Hypothalamus (tissue), 51 donors: ENCODE results near the gene KRT73.

Experiments used
- DNase-seq, 51 donors: peaks; one replicate each; lab custom pipeline; 2025; lab: John Stamatoyannopoulos, UW

Gene KRT73

DNA sequence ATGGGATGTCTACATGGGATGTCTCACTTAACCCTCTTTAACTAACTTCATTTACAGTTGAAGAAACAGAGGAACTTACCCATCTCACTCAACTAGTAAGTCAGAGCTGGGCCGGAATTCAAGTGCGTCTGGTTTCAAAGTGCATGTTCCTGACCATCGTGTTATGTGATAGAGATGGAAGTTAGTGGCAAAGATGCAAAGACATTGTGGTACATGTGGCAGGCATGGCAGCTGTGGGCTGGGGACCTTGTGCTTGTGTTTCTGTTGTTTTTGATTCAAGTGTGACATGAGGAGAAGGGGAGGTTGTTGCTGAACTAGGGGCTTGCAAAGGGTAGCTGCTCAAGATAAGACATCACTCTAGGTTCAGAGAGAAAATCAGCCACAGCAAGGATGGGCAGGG, 42.4 kb downstream of the KRT73 start:
- DNase-seq, result no peak

DNA sequence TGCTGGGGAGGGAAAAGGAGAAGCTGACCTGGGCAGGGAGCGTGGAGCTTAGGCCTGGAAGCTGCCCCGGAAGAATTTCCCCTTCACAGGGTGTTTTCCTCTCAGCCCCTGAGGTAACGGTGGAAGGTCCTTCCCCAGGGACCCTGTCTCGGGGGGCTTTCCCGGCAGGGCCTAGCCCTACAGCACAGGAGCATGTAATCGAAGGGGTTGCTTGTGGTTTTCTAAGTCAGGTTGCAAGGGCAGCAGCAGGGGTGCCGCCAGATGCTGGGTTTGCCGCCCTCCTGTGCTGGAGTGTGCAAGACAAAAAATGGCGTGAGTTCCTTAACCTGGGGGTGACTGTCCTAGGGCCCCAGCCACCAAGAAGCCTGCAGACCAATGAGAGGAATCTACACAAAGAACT, 43.1 kb downstream of the KRT73 start:
- DNase-seq, result no peak

DNA sequence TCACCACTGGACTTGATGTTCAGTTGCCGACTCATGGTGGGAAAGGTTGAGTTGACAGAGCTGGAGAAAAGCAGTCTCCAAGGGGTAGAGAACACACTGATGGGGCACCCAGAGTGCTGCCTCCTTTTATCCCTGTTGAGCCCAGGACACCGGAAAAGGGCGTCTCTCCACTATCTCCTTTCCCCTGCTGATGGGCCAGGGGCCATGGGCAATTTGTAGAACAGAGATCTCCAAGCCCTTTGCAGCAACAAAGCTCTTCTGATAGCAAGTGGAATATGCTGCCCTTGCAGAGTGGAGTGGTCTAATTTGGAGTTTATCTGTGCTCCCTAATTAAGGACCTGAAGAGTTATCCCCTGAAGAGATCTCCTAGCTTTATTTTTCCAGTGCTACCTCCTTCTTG, 44.6 kb downstream of the KRT73 start, which contains the start of gene KRT74:
KRT74 (minus strand) TSS at position 101 of the 400 bp plus-strand sequence; CDS start at position 35, 66 bp downstream.
- no peak for DNase-seq

DNA sequence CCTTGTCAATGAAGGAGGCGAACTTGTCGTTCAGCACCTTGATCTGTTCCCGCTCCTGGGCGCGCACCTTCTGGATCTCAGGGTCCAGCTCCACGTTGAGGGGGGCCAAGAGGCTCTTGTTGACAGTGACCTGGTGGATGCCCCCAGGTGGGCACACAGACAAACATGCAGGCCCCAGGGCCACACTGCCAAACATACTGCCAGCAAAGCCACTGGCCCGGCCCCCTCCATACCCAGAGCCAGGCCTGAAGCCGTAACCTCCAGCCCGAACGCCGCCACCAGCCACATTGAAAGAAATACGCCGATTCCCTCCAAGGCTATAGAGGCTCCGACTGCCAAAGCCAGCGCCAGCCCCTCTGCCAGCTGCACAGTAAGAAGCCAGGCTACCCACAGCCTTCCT, 45.1 kb downstream of the KRT73 start:
- DNase-seq, result no peak

DNA sequence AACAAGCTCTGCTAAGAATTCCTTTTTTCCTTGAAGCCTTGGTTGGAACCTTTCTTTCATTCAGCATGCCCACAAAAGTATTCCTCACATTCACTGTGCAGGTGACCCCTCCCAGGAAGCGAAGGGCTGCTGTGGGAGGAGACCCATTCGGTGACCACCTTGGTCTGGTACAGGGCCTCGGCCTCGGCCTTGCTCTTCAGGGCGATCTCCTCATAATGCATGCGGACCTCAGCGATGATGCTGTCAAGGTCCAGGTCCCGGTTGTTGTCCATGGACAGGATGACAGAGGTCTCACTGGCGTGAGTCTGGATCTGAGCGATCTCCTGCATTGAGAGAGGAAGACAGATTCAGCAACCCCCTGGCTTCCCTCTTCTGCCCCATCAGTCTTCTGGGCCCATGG, 47.8 kb downstream of the KRT73 start:
- DNase-seq, result no peak

DNA sequence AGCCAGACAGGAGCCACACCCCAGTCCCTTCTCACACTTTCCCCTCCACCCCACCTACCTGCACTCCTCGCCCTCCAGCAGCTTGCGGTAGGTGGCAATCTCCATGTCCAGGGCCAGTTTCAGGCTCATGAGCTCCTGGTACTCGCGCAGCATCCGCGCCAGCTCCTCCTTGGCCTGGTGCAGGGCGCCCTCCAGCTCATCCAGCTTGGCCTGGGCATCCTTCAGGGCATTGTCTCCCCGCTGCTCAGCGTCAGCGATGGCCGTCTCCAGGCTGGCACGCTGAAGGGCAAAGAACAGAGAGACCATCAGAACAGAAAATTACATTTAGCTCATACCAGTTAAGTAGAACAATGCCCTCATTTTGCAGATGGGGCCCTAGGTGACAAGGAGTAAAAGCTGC, 50.2 kb downstream of the KRT73 start:
- DNase-seq, result peak in 18 of 51 donors; percentile 2 to 56 (median 8)

DNA sequence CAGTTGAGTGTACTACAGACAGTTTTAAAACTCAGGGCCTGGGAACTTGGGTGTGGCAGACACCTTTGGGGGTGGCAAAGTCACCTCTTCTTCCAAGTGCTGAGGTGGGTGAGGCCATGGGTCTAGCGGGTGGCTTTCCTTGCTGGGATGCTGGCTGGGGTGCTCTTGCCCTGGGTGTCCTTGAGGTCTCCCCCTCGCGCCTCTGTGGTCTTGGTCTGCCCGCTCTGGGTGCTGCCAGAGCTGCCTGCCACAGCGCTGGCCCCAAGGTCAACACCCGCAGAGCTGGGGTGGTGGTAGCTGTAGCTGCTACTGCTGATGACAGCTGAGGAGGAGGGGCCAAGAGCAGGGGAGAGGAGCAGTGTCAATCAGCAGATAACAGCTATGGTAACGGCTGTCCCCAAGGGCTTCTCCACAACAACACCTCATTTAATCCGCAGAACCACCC, 51.5 kb downstream of the KRT73 start:
- DNase-seq, result no peak

DNA sequence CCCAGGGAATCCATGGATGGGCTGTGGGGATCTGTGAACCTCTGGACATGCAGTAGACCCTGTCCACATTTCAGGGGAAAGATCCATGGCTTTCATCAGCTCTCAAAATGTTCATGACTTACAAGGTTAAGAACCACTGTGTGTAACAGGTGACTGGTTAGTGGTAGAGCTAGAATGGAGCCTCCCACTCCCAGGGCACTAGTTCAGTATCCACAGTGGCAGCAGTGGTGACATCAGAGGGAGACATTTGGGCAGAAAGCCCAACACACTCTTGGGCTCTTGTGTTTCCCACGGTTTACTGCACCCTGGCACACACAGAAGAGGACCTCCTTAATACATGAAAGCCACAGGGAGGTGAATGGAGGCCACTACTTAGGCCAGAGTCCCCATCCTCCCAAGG, 53.8 kb downstream of the KRT73 start:
- no peak for DNase-seq

DNA sequence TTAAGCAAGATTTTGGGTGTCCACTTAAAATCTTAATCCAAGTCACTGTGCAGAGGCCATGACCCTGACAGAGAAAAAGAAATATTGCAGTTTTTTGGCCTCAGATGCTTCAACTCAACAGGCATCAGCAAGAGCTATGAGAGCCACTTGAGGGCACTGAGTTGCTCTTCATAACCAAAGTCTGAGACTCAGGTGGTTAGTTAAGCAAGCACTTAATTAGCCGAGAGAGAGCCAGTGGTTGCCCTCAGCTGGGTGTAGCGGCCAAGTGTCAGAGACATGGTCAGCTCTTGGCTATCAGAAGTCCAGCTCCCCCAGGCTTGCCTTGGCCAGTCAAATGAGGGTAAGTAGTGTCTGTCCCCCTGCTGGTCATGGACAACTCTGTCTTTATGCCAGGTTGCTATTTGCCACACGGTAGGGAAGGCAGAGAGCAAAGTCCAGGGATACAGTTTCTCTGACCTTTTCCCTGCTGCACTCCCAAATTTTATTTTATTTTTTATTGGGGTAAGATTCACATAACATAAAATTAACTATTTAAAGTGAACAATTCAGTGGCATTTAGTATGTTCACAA, 56.4 kb downstream of the KRT73 start:
- no peak for DNase-seq

DNA sequence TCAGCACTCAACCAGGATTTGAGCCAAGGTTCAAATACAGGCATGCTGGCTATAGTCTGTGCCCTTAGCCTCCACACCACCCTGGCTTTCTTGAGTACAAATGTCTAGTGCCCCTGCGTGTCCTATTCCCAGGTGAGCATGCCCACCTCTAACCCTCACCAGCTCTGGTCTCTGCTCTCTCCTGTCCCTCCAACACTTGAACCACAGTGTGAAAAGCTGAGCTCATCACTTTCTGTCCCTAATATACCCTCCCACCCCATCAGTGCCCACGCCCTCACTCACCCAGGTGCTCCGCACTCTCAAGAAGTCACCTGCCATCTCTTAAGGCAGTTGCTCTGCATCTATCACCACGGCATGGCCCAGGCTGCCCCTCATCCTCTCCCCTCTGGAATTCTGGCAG, 58.4 kb downstream of the KRT73 start:
- DNase-seq, result no peak

DNA sequence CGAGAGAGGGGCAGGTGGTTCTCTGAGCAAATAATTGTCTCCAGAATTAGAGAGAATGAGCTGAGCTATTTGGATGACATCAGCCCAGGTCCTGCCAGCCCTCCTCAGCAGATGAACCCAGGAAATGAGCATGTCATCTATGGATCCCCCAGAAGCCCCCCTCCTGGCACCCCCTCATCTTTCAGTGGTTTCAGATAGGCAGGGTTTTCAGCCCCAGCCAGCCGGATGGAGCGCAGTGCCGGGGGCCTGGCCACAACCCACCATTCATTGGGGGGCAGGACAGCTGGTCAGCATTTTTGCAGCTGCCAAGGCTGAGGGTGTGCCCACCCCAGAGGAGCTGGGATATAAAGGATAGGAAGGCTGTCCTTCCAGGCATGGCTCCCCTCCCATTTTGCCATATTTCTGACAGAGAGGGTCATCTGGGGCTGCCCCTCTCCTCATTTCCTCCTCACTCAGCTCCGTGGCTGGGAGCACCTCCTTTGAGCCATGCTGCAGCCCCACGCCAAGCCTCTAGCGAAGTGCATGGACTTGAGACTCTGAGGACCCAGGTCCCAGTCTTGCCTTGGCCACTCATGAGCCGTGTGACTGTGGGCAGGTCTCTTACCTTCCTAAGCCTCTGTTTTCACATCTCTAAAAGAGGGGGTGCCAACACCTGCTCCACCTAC, 59.4 kb downstream of the KRT73 start:
- DNase-seq, result no peak
